Cardiac muscle cell (in vitro differentiated cells and primary cell): ENCODE measurements around the gene P2RX4. TPM values are rescaled to one million over a fixed set of nuclear protein-coding genes. Genes with fewer than 3 reads are reported as not detected.

Experiments used
- DNase-seq, 2 donors: peaks; one replicate each; pipeline versions ENCODE4 v3.0.0 to v3.0.0-alpha.2; 2010 to 2017; ENCODE audit warnings: low read depth in 1 of 2, low spot score in 1 of 2
- H3K27ac ChIP-seq: fragments of 200-600 bp; sonication (generic); 2 replicates; pipeline ENCODE4 v1.5.1; 2016
- H3K27me3 ChIP-seq: fragments of 200-600 bp; sonication (generic); 2 replicates; pipeline ENCODE4 v1.6.0; 2016; ENCODE audit warnings: control low read depth
- H3K36me3 ChIP-seq: fragments of 200-600 bp; sonication (generic); 2 replicates; pipeline ENCODE4 v1.5.1; 2016; ENCODE audit warnings: control low read depth
- H3K4me1 ChIP-seq: fragments of 200-600 bp; sonication (generic); 2 replicates; pipeline ENCODE4 v1.8.1; 2017; ENCODE audit warnings: low read depth, mild to moderate bottlenecking, mixed run types
- H3K4me3 ChIP-seq: fragments of 200-600 bp; sonication (generic); 2 replicates; pipeline ENCODE4 v1.5.1; 2016; ENCODE audit warnings: mild to moderate bottlenecking
- H3K9me3 ChIP-seq: fragments of 200-600 bp; sonication (generic); 2 replicates; pipeline ENCODE4 v1.5.1; 2017; ENCODE audit warnings: low read depth, mild to moderate bottlenecking, control low read depth
- polyA plus RNA-seq: library from polyadenylated mRNA; unstranded; fragments of >200 nt; fragmentation: Nextera tagmentation; extraction: Ambion mirVana; gene quantifications from 2 replicates; pipeline ENCODE4 v1.2.1, GENCODE V29; 2016
- total RNA-seq: library from RNA; depleted of rRNA; stranded (reverse); fragments of >200 nt; gene quantifications from 2 replicates; pipeline ENCODE4 v1.2.3, GENCODE V29; 2016
- TF ChIP-seq, protein P1 (sequence below): IDR thresholded peaks from 2 replicates; pipeline ENCODE4 v1.5.1; 2012; ENCODE audit warnings: low read depth, mild to moderate bottlenecking, low read length

P2RX4 gene
- total and polyA plus RNA-seq, 2 experiments from 2014 or later, result 19.4 to 38.2 TPM

DNA sequence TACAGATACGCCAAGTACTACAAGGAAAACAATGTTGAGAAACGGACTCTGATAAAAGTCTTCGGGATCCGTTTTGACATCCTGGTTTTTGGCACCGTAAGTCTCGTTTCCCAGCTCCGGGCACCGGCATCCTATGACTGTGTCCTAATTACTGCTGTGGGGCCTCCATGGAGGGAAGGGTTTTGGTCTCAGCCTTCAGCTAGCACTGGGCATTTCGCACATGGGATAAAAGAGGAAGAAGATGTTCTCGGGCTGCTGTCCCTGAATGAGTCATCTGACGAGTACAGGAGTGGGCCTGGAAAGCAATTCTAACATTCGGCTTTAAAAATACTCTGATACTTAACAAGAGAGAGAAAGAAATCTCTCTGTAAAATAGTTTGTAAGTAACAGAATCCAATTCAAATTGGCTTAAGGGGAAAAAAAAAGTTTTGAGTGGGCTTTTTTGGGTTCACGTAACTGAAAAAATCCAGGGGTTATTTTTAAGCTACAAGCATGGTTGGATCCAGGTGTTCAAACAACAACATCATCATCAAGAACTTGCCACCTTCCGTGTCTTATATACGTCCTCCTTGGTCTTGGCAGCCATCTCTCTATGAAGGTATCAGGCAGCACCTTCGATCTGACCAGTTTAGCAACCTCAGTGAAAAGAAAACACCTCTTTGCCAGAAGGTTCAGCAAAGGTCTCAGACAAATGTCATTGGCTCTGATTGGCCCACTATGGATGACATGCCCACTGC is 34.4 kb upstream of the P2RX4 start:
- Histone ChIP-seq H3K4me3 (no peak overlapping the region), H3K27me3 (no peaks in the 10 kb centered on the region)

DNA sequence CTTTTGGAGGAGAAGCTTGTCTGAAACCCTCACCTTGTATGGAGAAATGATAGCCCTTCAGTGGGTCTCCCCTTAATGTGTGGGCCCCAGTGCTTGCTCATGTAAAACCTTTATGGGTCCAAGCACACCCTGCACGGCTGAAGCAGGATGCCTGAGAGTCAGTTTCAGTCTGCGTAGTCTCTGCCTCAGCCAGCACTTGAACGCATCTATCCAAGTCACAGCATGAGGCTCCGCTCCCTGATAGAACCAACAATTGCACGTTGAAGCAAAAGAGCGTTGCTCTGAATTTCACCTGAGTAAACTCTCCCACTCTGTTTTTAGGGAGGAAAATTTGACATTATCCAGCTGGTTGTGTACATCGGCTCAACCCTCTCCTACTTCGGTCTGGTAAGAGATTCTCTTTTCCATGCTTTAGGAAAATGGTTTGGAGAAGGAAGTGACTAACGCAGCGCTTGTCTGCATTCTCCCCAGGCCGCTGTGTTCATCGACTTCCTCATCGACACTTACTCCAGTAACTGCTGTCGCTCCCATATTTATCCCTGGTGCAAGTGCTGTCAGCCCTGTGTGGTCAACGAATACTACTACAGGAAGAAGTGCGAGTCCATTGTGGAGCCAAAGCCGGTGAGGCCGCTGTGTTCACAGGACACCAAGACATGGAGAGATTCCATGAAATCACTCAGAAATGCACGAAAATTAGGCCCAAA is 33.0 kb upstream of the P2RX4 start:
- TF ChIP-seq, protein P1, sequence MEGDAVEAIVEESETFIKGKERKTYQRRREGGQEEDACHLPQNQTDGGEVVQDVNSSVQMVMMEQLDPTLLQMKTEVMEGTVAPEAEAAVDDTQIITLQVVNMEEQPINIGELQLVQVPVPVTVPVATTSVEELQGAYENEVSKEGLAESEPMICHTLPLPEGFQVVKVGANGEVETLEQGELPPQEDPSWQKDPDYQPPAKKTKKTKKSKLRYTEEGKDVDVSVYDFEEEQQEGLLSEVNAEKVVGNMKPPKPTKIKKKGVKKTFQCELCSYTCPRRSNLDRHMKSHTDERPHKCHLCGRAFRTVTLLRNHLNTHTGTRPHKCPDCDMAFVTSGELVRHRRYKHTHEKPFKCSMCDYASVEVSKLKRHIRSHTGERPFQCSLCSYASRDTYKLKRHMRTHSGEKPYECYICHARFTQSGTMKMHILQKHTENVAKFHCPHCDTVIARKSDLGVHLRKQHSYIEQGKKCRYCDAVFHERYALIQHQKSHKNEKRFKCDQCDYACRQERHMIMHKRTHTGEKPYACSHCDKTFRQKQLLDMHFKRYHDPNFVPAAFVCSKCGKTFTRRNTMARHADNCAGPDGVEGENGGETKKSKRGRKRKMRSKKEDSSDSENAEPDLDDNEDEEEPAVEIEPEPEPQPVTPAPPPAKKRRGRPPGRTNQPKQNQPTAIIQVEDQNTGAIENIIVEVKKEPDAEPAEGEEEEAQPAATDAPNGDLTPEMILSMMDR, result no peak
- DNase-seq, result no peak
- Histone ChIP-seq H3K36me3 (no peaks in the 10 kb centered on the region), H3K27ac (no peak overlapping the region), H3K9me3 (no peaks in the 10 kb centered on the region), H3K4me3 (no peak overlapping the region), H3K27me3 (no peaks in the 10 kb centered on the region), H3K4me1 (no peaks in the 10 kb centered on the region)

More for the DNA sequence above, 34.4 kb upstream of the P2RX4 start:
- no peak overlapping the region for H3K27ac ChIP-seq
- no peaks in the 10 kb centered on the region for H3K36me3 ChIP-seq
- H3K9me3 ChIP-seq, result no peaks in the 10 kb centered on the region
- TF ChIP-seq, protein P1, result no peak
- peak in 1 of 2 donors; percentile 38 for DNase-seq
- H3K4me1 ChIP-seq, result no peaks in the 10 kb centered on the region

DNA sequence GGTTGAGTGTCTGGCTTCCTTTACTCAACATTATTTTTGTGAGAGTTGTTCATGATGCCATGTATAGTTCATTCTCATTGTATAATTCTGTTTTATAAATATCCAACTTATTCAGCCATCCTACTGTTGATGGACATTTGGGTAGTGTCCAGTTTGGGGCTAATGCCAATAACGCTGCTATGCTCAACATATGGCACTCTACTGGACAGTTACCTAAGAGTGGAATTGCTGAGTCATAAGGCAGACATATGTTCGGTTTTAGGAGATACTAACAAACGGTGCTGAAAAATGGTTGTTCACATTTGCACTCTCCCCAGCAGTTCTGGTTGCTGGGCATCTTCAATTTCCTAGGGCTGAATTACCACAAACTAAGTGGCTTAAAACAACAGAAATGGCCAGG is 28.7 kb upstream of the P2RX4 start:
- Histone ChIP-seq H3K9me3 (no peaks in the 10 kb centered on the region), H3K4me3 (no peak overlapping the region), H3K4me1 (no peaks in the 10 kb centered on the region), H3K27me3 (no peaks in the 10 kb centered on the region), H3K27ac (no peak overlapping the region), H3K36me3 (no peaks in the 10 kb centered on the region)
- TF ChIP-seq, protein P1, result no peak
- DNase-seq, result peak in 1 of 2 donors; percentile 80

DNA sequence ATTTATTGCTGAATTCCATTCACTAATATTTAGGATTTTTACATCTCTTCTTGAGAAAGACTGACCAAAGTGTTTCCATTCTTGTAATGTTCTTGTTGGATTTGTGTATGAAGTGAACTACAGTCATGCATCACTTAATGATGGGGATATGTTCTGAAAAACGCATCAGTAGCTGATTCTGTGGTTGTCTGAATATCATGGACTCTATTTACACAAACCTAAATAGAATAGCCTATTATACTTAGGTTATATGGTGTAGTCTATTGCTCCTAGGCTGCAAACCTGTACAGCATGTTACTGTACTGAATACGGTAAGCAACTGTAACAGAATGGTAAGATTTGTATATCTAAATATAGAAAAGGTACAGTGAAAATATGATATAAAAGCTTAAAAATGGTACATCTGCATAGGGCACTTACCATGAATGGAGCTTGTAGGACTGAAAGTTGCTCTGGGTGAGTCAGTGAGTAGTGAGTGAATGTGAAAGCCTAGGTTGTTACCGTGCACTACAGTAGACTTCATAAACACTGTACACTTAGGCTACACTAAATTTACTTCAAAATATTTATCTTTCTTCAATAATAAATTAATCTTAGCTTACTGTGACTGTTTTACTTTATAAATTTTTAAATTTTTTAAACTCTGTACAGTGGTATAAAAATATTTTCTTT is 27.6 kb upstream of the P2RX4 start:
- H3K4me3 ChIP-seq, result no peak overlapping the region
- H3K27ac ChIP-seq, result no peak overlapping the region
- TF ChIP-seq, protein P1, result no peak
- DNase-seq, result no peak
- H3K4me1 ChIP-seq, result no peaks in the 10 kb centered on the region
- no peaks in the 10 kb centered on the region for H3K36me3 ChIP-seq
- H3K27me3 ChIP-seq, result no peaks in the 10 kb centered on the region
- no peaks in the 10 kb centered on the region for H3K9me3 ChIP-seq

DNA sequence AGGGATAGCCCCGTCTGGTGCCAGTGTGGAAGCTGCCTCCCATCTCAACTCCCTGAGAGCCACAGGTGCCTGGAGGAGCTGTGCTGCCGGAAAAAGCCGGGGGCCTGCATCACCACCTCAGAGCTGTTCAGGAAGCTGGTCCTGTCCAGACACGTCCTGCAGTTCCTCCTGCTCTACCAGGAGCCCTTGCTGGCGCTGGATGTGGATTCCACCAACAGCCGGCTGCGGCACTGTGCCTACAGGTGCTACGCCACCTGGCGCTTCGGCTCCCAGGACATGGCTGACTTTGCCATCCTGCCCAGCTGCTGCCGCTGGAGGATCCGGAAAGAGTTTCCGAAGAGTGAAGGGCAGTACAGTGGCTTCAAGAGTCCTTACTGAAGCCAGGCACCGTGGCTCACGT is 25.5 kb upstream of the P2RX4 start:
- Histone ChIP-seq H3K9me3 (no peaks in the 10 kb centered on the region), H3K27me3 (no peaks in the 10 kb centered on the region), H3K4me3 (no peak overlapping the region), H3K36me3 (no peaks in the 10 kb centered on the region), H3K4me1 (no peaks in the 10 kb centered on the region), H3K27ac (no peak overlapping the region)
- TF ChIP-seq, protein P1, result no peak
- DNase-seq, result no peak
